ENCODE results near the gene FBXO2. TPM values are rescaled to one million over a fixed set of nuclear protein-coding genes. Genes with fewer than 3 reads are reported as not detected.

The FBXO2 gene
- polyA plus RNA-seq, 1 experiment: 2.2 TPM

DNA sequence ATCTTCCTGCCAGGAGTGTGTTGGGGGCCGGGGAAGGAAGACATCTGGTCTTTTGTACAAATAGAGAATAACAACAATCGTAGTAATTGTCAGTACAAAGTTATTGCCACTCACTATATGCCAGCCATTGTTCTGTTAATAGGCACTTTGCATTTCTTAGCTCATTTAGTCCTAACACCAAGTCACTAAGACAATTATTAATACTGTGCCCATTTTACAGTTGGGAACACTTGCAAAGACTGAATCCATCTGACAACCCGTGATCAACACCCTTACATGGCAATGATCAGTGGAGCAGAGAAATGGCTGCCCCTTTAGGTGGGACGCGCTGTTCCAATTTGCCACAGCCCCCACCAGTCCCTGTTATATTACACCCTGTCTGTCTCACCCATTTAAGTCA is 33.3 kb downstream of the FBXO2 start:
- ChIA-PET CTCF (no interaction called here), POLR2A (no interaction called here)
- TF ChIP-seq, protein P1, sequence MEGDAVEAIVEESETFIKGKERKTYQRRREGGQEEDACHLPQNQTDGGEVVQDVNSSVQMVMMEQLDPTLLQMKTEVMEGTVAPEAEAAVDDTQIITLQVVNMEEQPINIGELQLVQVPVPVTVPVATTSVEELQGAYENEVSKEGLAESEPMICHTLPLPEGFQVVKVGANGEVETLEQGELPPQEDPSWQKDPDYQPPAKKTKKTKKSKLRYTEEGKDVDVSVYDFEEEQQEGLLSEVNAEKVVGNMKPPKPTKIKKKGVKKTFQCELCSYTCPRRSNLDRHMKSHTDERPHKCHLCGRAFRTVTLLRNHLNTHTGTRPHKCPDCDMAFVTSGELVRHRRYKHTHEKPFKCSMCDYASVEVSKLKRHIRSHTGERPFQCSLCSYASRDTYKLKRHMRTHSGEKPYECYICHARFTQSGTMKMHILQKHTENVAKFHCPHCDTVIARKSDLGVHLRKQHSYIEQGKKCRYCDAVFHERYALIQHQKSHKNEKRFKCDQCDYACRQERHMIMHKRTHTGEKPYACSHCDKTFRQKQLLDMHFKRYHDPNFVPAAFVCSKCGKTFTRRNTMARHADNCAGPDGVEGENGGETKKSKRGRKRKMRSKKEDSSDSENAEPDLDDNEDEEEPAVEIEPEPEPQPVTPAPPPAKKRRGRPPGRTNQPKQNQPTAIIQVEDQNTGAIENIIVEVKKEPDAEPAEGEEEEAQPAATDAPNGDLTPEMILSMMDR (IDR thresholded peaks at IDR 0.05; ENCODE audit: insufficient read depth, low read depth, low read length): no peak
- DNase-seq (ENCODE audit: low read depth): no peak
- Histone ChIP-seq H3K27me3 (ENCODE audit: control insufficient read depth, insufficient read depth, low read length) (peaks cover 2% of the 10 kb centered on the region; the same call in 1 of the 2 replicates), H3K36me3 (ENCODE audit: control insufficient read depth, insufficient read depth, low read length) (no peaks in the 10 kb centered on the region), H3K4me3 (ENCODE audit: low read depth, low read length) (no peak overlapping the region)

- ChIA-PET POLR2A (no interaction called here), CTCF (no interaction called here)
- TF ChIP-seq, protein P1 (IDR thresholded peaks at IDR 0.05; ENCODE audit: insufficient read depth, low read depth, low read length): no peak
- Histone ChIP-seq H3K27me3 (ENCODE audit: control insufficient read depth, insufficient read depth, low read length) (peaks cover 2% of the 10 kb centered on the region; the same call in 1 of the 2 replicates), H3K4me3 (ENCODE audit: low read depth, low read length) (no peak overlapping the region), H3K36me3 (ENCODE audit: control insufficient read depth, insufficient read depth, low read length) (no peaks in the 10 kb centered on the region)
- DNase-seq (ENCODE audit: low read depth): no peak
Observed at GRCh38 chr1:11620405-11620804, 33.8 kb downstream of the FBXO2 start.

DNA sequence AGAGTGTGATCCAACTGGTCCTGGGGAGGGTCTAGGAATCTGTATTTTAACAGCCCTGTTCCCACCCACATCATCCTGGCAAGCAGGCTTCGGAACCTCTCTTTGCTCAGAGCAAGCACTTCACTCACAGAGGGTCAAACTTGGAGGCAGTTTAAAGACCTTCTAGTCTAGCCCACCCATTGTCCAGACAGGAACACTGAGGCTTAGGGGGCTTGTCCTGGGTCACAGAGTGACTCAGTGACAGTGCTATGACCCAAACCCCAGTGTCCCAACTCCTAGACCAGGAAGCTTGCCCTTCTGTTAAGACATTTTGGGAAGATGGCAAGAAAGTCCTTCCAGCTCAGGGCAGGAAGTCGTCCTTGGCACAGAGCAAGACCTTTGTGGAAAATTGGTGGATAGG is 36.5 kb downstream of the FBXO2 start:
- TF ChIP-seq, protein P1 (IDR thresholded peaks at IDR 0.05; ENCODE audit: insufficient read depth, low read depth, low read length): no peak
- H3K4me3 ChIP-seq (ENCODE audit: low read depth, low read length): no peak overlapping the region
- ChIA-PET POLR2A (interaction anchor here (0.7 kb wide), 1 partner anchor 63 kb away, joined by 3 read pairs; no protein-coding TSS in a partner anchor), CTCF (no interaction called here)
- H3K36me3 ChIP-seq (ENCODE audit: control insufficient read depth, insufficient read depth, low read length): no peaks in the 10 kb centered on the region
- DNase-seq (ENCODE audit: low read depth): no peak
- H3K27me3 ChIP-seq (ENCODE audit: control insufficient read depth, insufficient read depth, low read length): peaks cover 2% of the 10 kb centered on the region; the same call in 1 of the 2 replicates

GRCh38 chr1:11617314-11617713 is 36.9 kb downstream of the FBXO2 start:
- CTCF ChIA-PET: no interaction called here
- no peaks in the 10 kb centered on the region for H3K36me3 ChIP-seq (ENCODE audit: control insufficient read depth, insufficient read depth, low read length)
- DNase-seq (ENCODE audit: low read depth): no peak
- peaks cover 2% of the 10 kb centered on the region; the same call in 1 of the 2 replicates for H3K27me3 ChIP-seq (ENCODE audit: control insufficient read depth, insufficient read depth, low read length)
- TF ChIP-seq, protein P1 (IDR thresholded peaks at IDR 0.05; ENCODE audit: insufficient read depth, low read depth, low read length): no peak
- POLR2A ChIA-PET: interaction anchor here (0.7 kb wide), 1 partner anchor 63 kb away, joined by 3 read pairs; no protein-coding TSS in a partner anchor
- no peak overlapping the region for H3K4me3 ChIP-seq (ENCODE audit: low read depth, low read length)

DNA sequence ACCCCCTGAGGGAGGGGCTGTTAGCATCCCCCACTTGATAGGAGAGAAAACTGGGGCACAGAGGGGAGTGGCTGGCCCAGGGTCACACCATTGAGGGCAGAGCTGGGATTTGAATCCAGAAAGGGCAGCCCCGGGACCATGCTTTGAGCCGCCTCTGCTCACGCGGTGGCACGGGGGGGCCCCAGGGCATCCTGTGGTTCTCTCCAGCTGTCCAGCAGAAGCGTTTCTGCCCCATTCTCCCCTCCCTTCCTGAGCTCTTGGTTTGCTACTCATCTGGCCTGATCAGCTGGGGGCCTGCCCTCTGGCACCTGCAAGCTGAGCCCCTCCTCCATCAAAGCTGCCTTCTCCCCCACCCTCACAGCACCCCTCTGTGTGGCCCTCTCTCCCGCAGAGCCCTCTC is 37.5 kb downstream of the FBXO2 start:
- H3K36me3 ChIP-seq (ENCODE audit: control insufficient read depth, insufficient read depth, low read length): no peaks in the 10 kb centered on the region
- TF ChIP-seq, protein P1 (IDR thresholded peaks at IDR 0.05; ENCODE audit: insufficient read depth, low read depth, low read length): no peak
- peaks cover 3% of the 10 kb centered on the region; the same call in 1 of the 2 replicates for H3K27me3 ChIP-seq (ENCODE audit: control insufficient read depth, insufficient read depth, low read length)
- POLR2A ChIA-PET: interaction anchor here (0.7 kb wide), 1 partner anchor 64 kb away, joined by 3 read pairs; no protein-coding TSS in a partner anchor
- no peak overlapping the region for H3K4me3 ChIP-seq (ENCODE audit: low read depth, low read length)
- CTCF ChIA-PET: no interaction called here
- DNase-seq (ENCODE audit: low read depth): no peak

All from BJ (cell line).